Measurements from ENCODE around the gene ACTR5. TPM values are rescaled to one million over a fixed set of nuclear protein-coding genes. Genes with fewer than 3 reads are reported as not detected.

ACTR5 gene
- total and polyA plus RNA-seq, 2 donors (not counting 3 experiments of a cell fraction or from before 2014, with no cell fraction given): 8.8 to 11.3 TPM

DNA sequence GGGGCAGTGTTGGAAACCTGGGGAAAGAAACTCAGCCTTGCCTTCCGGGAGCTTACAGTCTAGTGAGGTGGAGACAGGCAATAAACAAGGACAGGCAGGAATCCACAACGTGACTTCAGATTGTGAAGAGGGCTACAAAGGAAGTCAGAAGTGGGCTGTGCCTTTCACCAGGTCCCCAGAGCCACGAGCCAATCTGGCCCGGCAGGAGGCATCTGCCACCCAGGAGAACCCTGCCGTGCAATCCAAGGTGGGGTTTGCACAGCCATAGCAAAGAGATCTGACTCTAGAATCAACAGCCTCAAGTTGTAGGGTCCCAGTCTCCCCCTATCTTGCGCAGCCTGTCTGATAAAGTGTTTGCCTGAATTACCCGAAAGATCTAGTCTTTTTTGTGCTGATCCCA, 18.5 kb upstream of the ACTR5 start:
- no peak overlapping the region for H3K27ac ChIP-seq (ENCODE audit: insufficient read depth, low read depth, low read length)
- no peaks in the 10 kb centered on the region for H4K20me1 ChIP-seq (replicated peaks; ENCODE audit: control insufficient read depth, extremely low read depth, insufficient read depth, low read length)
- H3K9me1 ChIP-seq (replicated peaks; ENCODE audit: control insufficient read depth, extremely low read depth, insufficient read depth, low read length): no peaks in the 10 kb centered on the region
- ChIA-PET CTCF (interaction anchor here (1.2 to 1.9 kb wide), 3 partner anchors 10 to 81 kb away, joined by 4 to 7 read pairs (median 6); no protein-coding TSS in a partner anchor), POLR2A (no interaction called here)
- H3K4me2 ChIP-seq (ENCODE audit: insufficient read depth, low read length): no peak overlapping the region
- H3K4me1 ChIP-seq (ENCODE audit: control insufficient read depth, extremely low read depth, insufficient read depth, low read length): peaks cover 6% of the 10 kb centered on the region
- DNase-seq (ENCODE audit: low read depth, low spot score): no peak
- H3K79me2 ChIP-seq (ENCODE audit: control insufficient read depth, insufficient read depth, low read length): no peaks in the 10 kb centered on the region
- BruUV-seq (replicated peaks): no TSS peak
- no peak overlapping the region for H3K9ac ChIP-seq (replicated peaks; ENCODE audit: extremely low read depth, insufficient read depth, low read length)
- H3K36me3 ChIP-seq (ENCODE audit: control insufficient read depth in 2 of 2, extremely low read depth in 1 of 2, insufficient read depth in 2 of 2, low read length in 2 of 2): no peaks in the 10 kb centered on the region
- intact Hi-C loops (cut with micrococcal nuclease): loop anchor here (2.0 kb wide), 1 partner anchor 97 kb away; no protein-coding TSS in a partner anchor
- H3K9me3 ChIP-seq (replicated peaks; ENCODE audit: control insufficient read depth, insufficient read depth, low read length): no peaks in the 10 kb centered on the region
- FAIRE-seq: no peak
- no peak overlapping the region for H2AFZ ChIP-seq (ENCODE audit: low read depth, low read length)
- peaks cover 72 to 86% of the 10 kb centered on the region in 2 experiments for H3K27me3 ChIP-seq (ENCODE audit: control insufficient read depth in 2 of 2, insufficient read depth in 2 of 2, low read length in 2 of 2)
- dilution Hi-C loops (cut with MboI; ENCODE audit: extremely low pct_ligation_motif_present, low sequenced_read_pairs): no loop called here
- no peak overlapping the region for H3K4me3 ChIP-seq (replicated peaks in 1 of 3; ENCODE audit: insufficient read depth in 1 of 3, low read depth in 1 of 3, low read length in 3 of 3)
- TF ChIP-seq, protein P1, sequence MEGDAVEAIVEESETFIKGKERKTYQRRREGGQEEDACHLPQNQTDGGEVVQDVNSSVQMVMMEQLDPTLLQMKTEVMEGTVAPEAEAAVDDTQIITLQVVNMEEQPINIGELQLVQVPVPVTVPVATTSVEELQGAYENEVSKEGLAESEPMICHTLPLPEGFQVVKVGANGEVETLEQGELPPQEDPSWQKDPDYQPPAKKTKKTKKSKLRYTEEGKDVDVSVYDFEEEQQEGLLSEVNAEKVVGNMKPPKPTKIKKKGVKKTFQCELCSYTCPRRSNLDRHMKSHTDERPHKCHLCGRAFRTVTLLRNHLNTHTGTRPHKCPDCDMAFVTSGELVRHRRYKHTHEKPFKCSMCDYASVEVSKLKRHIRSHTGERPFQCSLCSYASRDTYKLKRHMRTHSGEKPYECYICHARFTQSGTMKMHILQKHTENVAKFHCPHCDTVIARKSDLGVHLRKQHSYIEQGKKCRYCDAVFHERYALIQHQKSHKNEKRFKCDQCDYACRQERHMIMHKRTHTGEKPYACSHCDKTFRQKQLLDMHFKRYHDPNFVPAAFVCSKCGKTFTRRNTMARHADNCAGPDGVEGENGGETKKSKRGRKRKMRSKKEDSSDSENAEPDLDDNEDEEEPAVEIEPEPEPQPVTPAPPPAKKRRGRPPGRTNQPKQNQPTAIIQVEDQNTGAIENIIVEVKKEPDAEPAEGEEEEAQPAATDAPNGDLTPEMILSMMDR (IDR thresholded peaks at IDR 0.05; ENCODE audit: extremely low read depth in 1 of 2, insufficient read depth in 1 of 2, low read depth in 1 of 2, low read length in 2 of 2): no peak
- TF ChIP-seq FOS (IDR thresholded peaks at IDR 0.05; ENCODE audit: borderline replicate concordance, insufficient read depth, low read length) (no peak), GATA2 (IDR thresholded peaks at IDR 0.05; ENCODE audit: insufficient read depth, insufficient read length, low read depth, low read length) (no peak), POLR2A (IDR thresholded peaks at IDR 0.05; ENCODE audit: low read depth, low read length) (no peak), EZH2 (IDR thresholded peaks at IDR 0.05; ENCODE audit: borderline replicate concordance, low read depth, low read length, severe bottlenecking) (no peak), MYC (IDR thresholded peaks at IDR 0.05; ENCODE audit: low read depth, low read length) (no peak), JUN (IDR thresholded peaks at IDR 0.05; ENCODE audit: borderline replicate concordance, insufficient read depth, insufficient read length, low read depth) (no peak)
- TF ChIP-seq, protein P2, sequence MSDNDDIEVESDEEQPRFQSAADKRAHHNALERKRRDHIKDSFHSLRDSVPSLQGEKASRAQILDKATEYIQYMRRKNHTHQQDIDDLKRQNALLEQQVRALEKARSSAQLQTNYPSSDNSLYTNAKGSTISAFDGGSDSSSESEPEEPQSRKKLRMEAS (IDR thresholded peaks at IDR 0.05; ENCODE audit: insufficient read depth, insufficient read length): no peak
